ENCODE measurements around the gene EVC. TPM values are rescaled to one million over a fixed set of nuclear protein-coding genes. Genes with fewer than 3 reads are reported as not detected.

EVC gene
- total RNA-seq (under 1 TPM in 1 of 2 experiments, not detected in 1; 0.05 TPM), polyA plus RNA-seq (not detected), total RNA-seq (0 to 0.78 (median 0.26) reads per million in 6 experiments)

GRCh38 chr4:5710961-5711478, at the start of gene EVC:
Gene EVC (plus strand): TSS chr4:5711201. CDS start chr4:5711381, 180 bp downstream.
- Mint-ChIP-seq H3K36me3 (peaks cover 0 to 25% (median 4%) of the 10 kb centered on the region in 3 donors), H3K27ac (peak within 1 kb of the TSS in 1 of 10 donors; percentile 22), H3K4me1 (peaks cover 10 to 30% (median 18%) of the 10 kb centered on the region in 4 donors), H3K27me3 (peaks cover 22 to 66% (median 43%) of the 10 kb centered on the region in 5 donors), H3K4me3 (peak within 1 kb of the TSS in 9 of 10 donors; percentile 35 to 83 (median 54)), H3K9me3 (peaks cover 0 to 29% (median 21%) of the 10 kb centered on the region in 9 donors)
- ATAC-seq, result peak in 1 of 2 donors; percentile 39
- peak in 1 of 10 donors; percentile 44 for DNase-seq
- POLR2A ChIA-PET, result no interaction called here

- Mint-ChIP-seq H3K4me1 (no peaks in the 10 kb centered on the region), H3K9me3 (peaks cover 0 to 37% (median 18%) of the 10 kb centered on the region in 9 donors), H3K36me3 (peaks cover under 1 to 23% (median 6%) of the 10 kb centered on the region in 3 donors), H3K4me3 (no peak overlapping the region), H3K27me3 (peaks cover 2 to 27% (median 2%) of the 10 kb centered on the region in 5 donors), H3K27ac (no peak overlapping the region)
- POLR2A ChIA-PET, result no interaction called here
- DNase-seq, result no peak
- no peak for ATAC-seq
These were observed 49.8 kb upstream of the EVC start for GRCh38 chr4:5661237-5661636.

GRCh38 chr4:5662555-5662954, 48.4 kb upstream of the EVC start:
- H3K27me3 Mint-ChIP-seq, result peaks cover 0 to 14% (median 2%) of the 10 kb centered on the region in 5 donors
- H3K36me3 Mint-ChIP-seq, result peaks cover 3 to 27% (median 6%) of the 10 kb centered on the region in 3 donors
- H3K27ac Mint-ChIP-seq, result no peak overlapping the region
- POLR2A ChIA-PET, result no interaction called here
- H3K9me3 Mint-ChIP-seq, result peaks cover 0 to 46% (median 18%) of the 10 kb centered on the region in 9 donors
- no peaks in the 10 kb centered on the region for H3K4me1 Mint-ChIP-seq
- no peak for DNase-seq
- no peak for ATAC-seq
- no peak overlapping the region for H3K4me3 Mint-ChIP-seq

- no peak overlapping the region for H3K4me3 Mint-ChIP-seq
- no peaks in the 10 kb centered on the region for H3K4me1 Mint-ChIP-seq
- peaks cover 0 to 6% (median 2%) of the 10 kb centered on the region in 5 donors for H3K27me3 Mint-ChIP-seq
- peaks cover 0 to 59% (median 18%) of the 10 kb centered on the region in 9 donors for H3K9me3 Mint-ChIP-seq
- no peak overlapping the region for H3K27ac Mint-ChIP-seq
- ATAC-seq (no peak), DNase-seq (no peak)
- peaks cover 3 to 21% (median 6%) of the 10 kb centered on the region in 3 donors for H3K36me3 Mint-ChIP-seq
- POLR2A ChIA-PET, result no interaction called here
These were observed 46.2 kb upstream of the EVC start for GRCh38 chr4:5664778-5665177.

GRCh38 chr4:5666741-5667140, 44.3 kb upstream of the EVC start:
- POLR2A ChIA-PET, result no interaction called here
- Mint-ChIP-seq H3K36me3 (peaks cover 3 to 15% (median 4%) of the 10 kb centered on the region in 3 donors), H3K9me3 (peaks cover 0 to 40% (median 18%) of the 10 kb centered on the region in 9 donors), H3K27ac (no peak overlapping the region), H3K4me1 (no peaks in the 10 kb centered on the region), H3K27me3 (peaks cover 0 to 6% (median 2%) of the 10 kb centered on the region in 5 donors), H3K4me3 (no peak overlapping the region)
- no peak for ATAC-seq
- no peak for DNase-seq

GRCh38 chr4:5676763-5677162, 34.2 kb upstream of the EVC start:
- POLR2A ChIA-PET, result no interaction called here

GRCh38 chr4:5678977-5679376, 32.0 kb upstream of the EVC start:
- peaks cover 0 to 9% (median 3%) of the 10 kb centered on the region in 5 donors for H3K27me3 Mint-ChIP-seq
- ATAC-seq, result no peak
- peak overlapping the region in 1 of 10 donors; percentile 36 for H3K27ac Mint-ChIP-seq
- no peaks in the 10 kb centered on the region for H3K4me1 Mint-ChIP-seq
- no peak for DNase-seq
- POLR2A ChIA-PET, result no interaction called here
- H3K36me3 Mint-ChIP-seq, result no peaks in the 10 kb centered on the region
- no peak overlapping the region for H3K4me3 Mint-ChIP-seq
- H3K9me3 Mint-ChIP-seq, result no peaks in the 10 kb centered on the region

More at GRCh38 chr4:5676763-5677162, 34.2 kb upstream of the EVC start:
- Mint-ChIP-seq H3K9me3 (peaks cover 0 to 2% (median 0%) of the 10 kb centered on the region in 9 donors), H3K36me3 (no peaks in the 10 kb centered on the region), H3K4me3 (no peak overlapping the region), H3K27ac (no peak overlapping the region), H3K27me3 (peaks cover 0 to 9% (median 3%) of the 10 kb centered on the region in 5 donors), H3K4me1 (no peaks in the 10 kb centered on the region)
- DNase-seq (no peak), ATAC-seq (no peak)

GRCh38 chr4:5683566-5683965, 27.4 kb upstream of the EVC start:
- Mint-ChIP-seq H3K9me3 (no peaks in the 10 kb centered on the region), H3K4me3 (no peak overlapping the region)
- POLR2A ChIA-PET, result no interaction called here

GRCh38 chr4:5685296-5685695, 25.7 kb upstream of the EVC start:
- H3K27ac Mint-ChIP-seq, result no peak overlapping the region
- no peak overlapping the region for H3K4me3 Mint-ChIP-seq
- no peaks in the 10 kb centered on the region for H3K36me3 Mint-ChIP-seq
- no peak for ATAC-seq
- H3K4me1 Mint-ChIP-seq, result no peaks in the 10 kb centered on the region
- no peak for DNase-seq
- H3K9me3 Mint-ChIP-seq, result no peaks in the 10 kb centered on the region
- peaks cover 0 to 4% (median 0%) of the 10 kb centered on the region in 5 donors for H3K27me3 Mint-ChIP-seq
- POLR2A ChIA-PET, result no interaction called here

More at GRCh38 chr4:5683566-5683965, 27.4 kb upstream of the EVC start:
- Mint-ChIP-seq H3K27ac (no peak overlapping the region), H3K27me3 (peaks cover 0 to 4% (median 0%) of the 10 kb centered on the region in 5 donors), H3K4me1 (no peaks in the 10 kb centered on the region), H3K36me3 (no peaks in the 10 kb centered on the region)
- DNase-seq (no peak), ATAC-seq (no peak)

GRCh38 chr4:5686338-5686737, 24.7 kb upstream of the EVC start:
- Mint-ChIP-seq H3K4me3 (no peak overlapping the region), H3K9me3 (no peaks in the 10 kb centered on the region), H3K36me3 (no peaks in the 10 kb centered on the region), H3K4me1 (no peaks in the 10 kb centered on the region), H3K27ac (no peak overlapping the region), H3K27me3 (no peaks in the 10 kb centered on the region)
- POLR2A ChIA-PET, result no interaction called here
- DNase-seq (no peak), ATAC-seq (no peak)

- Mint-ChIP-seq H3K4me1 (no peaks in the 10 kb centered on the region), H3K4me3 (no peak overlapping the region), H3K27me3 (no peaks in the 10 kb centered on the region), H3K9me3 (no peaks in the 10 kb centered on the region), H3K36me3 (no peaks in the 10 kb centered on the region), H3K27ac (no peak overlapping the region)
- DNase-seq (no peak), ATAC-seq (no peak)
- POLR2A ChIA-PET, result no interaction called here
These were observed 21.9 kb upstream of the EVC start for GRCh38 chr4:5689065-5689464.

- no peaks in the 10 kb centered on the region for H3K36me3 Mint-ChIP-seq
- no peak overlapping the region for H3K27ac Mint-ChIP-seq
- H3K27me3 Mint-ChIP-seq, result no peaks in the 10 kb centered on the region
- H3K9me3 Mint-ChIP-seq, result no peaks in the 10 kb centered on the region
- POLR2A ChIA-PET, result no interaction called here
- H3K4me1 Mint-ChIP-seq, result no peaks in the 10 kb centered on the region
- no peak for DNase-seq
- H3K4me3 Mint-ChIP-seq, result no peak overlapping the region
- no peak for ATAC-seq
These were observed 19.4 kb upstream of the EVC start for GRCh38 chr4:5691491-5692132.

GRCh38 chr4:5693871-5694270, 17.1 kb upstream of the EVC start:
- DNase-seq (no peak), ATAC-seq (no peak)
- Mint-ChIP-seq H3K27me3 (no peaks in the 10 kb centered on the region), H3K4me1 (no peaks in the 10 kb centered on the region), H3K27ac (no peak overlapping the region), H3K36me3 (no peaks in the 10 kb centered on the region), H3K9me3 (peaks cover 0 to 5% (median 0%) of the 10 kb centered on the region in 9 donors), H3K4me3 (no peak overlapping the region)
- POLR2A ChIA-PET, result no interaction called here

All from naive thymus-derived CD8-positive, alpha-beta T cell (primary cell).